Neural progenitor cell (in vitro differentiated cells): Measurements from ENCODE around the gene PTGR2. TPM values are rescaled to one million over a fixed set of nuclear protein-coding genes. Genes with fewer than 3 reads are reported as not detected.

Experiments
- DNase-seq: peaks from one replicate; pipeline ENCODE4 v3.0.0-alpha.2; 2016; ENCODE audit warnings: low spot score
- H2AFZ ChIP-seq: fragments of 200-600 bp; sonication (generic); replicated peaks from 2 replicates; pipeline ENCODE4 v1.6.1; 2016; ENCODE audit warnings: antibody characterized with exemption
- H3F3A ChIP-seq: fragments of 200-600 bp; sonication (generic); 2 replicates; pipeline ENCODE4 v1.6.1; 2016; ENCODE audit warnings: antibody characterized with exemption, low read depth
- H3K27ac ChIP-seq: fragments of 200-600 bp; sonication (generic); 2 replicates; pipeline ENCODE4 v1.5.1; 2016; ENCODE audit warnings: mild to moderate bottlenecking
- H3K27me3 ChIP-seq: fragments of 200-600 bp; sonication (generic); 2 replicates; pipeline ENCODE4 v1.6.1; 2016; ENCODE audit warnings: mild to moderate bottlenecking, moderate library complexity
- H3K36me3 ChIP-seq: fragments of 200-600 bp; sonication (generic); 2 replicates; pipeline ENCODE4 v1.5.1; 2016
- H3K4me1 ChIP-seq: fragments of 200-600 bp; sonication (generic); 2 replicates; pipeline ENCODE4 v1.6.1; 2016; ENCODE audit warnings: mixed run types
- H3K4me2 ChIP-seq: fragments of 200-600 bp; sonication (generic); 2 replicates; pipeline ENCODE4 v1.6.1; 2016
- H3K4me3 ChIP-seq: fragments of 200-600 bp; sonication (generic); 2 replicates; pipeline ENCODE4 v1.5.1; 2016
- H3K79me2 ChIP-seq: fragments of 200-600 bp; sonication (generic); 2 replicates; pipeline ENCODE4 v1.6.1; 2016; ENCODE audit warnings: low read depth
- H3K9ac ChIP-seq: fragments of 200-600 bp; sonication (generic); 2 replicates; pipeline ENCODE4 v1.6.1; 2016
- H3K9me3 ChIP-seq: fragments of 200-600 bp; sonication (generic); 2 replicates; pipeline ENCODE4 v1.5.1; 2016; ENCODE audit warnings: low read depth
- H4K20me1 ChIP-seq: fragments of 200-600 bp; sonication (generic); 2 replicates; pipeline ENCODE4 v1.6.1; 2016; ENCODE audit warnings: low read depth
- H3K27ac Mint-ChIP-seq: 3 replicates; pipeline ENCODE4 v1.8.0; 2021; ENCODE audit warnings: mixed read lengths
- H3K27me3 Mint-ChIP-seq: 2 replicates; pipeline ENCODE4 v1.8.0; 2022; ENCODE audit warnings: low read depth, mild to moderate bottlenecking, inconsistent platforms, moderate library complexity, mixed read lengths; ENCODE audit not compliant: insufficient read depth
- H3K36me3 Mint-ChIP-seq: 3 replicates; pipeline ENCODE4 v1.8.0; 2021; ENCODE audit warnings: mixed read lengths
- H3K4me1 Mint-ChIP-seq: 3 replicates; pipeline ENCODE4 v1.8.0; 2021; ENCODE audit warnings: mixed read lengths
- H3K4me3 Mint-ChIP-seq: 3 replicates; pipeline ENCODE4 v1.8.0; 2021; ENCODE audit warnings: mild to moderate bottlenecking, moderate library complexity, mixed read lengths
- H3K9me3 Mint-ChIP-seq: 3 replicates; pipeline ENCODE4 v1.8.0; 2020; ENCODE audit warnings: mixed read lengths
- CTCF ChIP-seq: fragments of 200-600 bp; sonication (generic); IDR thresholded peaks from 2 replicates; pipeline ENCODE4 v1.5.1; 2017; ENCODE audit warnings: antibody characterized with exemption, mild to moderate bottlenecking
- EZH2 ChIP-seq: fragments of 200-600 bp; sonication (generic); IDR thresholded peaks from 2 replicates; pipeline ENCODE4 v1.6.1; 2017; ENCODE audit warnings: antibody characterized with exemption, mild to moderate bottlenecking, moderate library complexity
- EZH2phosphoT487 ChIP-seq: fragments of 200-600 bp; sonication (generic); IDR thresholded peaks from 2 replicates; pipeline ENCODE4 v1.6.1; 2017; ENCODE audit warnings: antibody characterized with exemption
- total RNA-seq: library from RNA; depleted of rRNA; stranded (reverse); fragments of >200 nt; gene quantifications from 2 replicates; pipeline ENCODE4 v1.2.3, GENCODE V29; 2015; ENCODE audit warnings: low replicate concordance

Gene PTGR2
- total RNA-seq: 18.8 and 87.2 TPM in 2 replicates

GRCh38 chr14:73851567-73852382, at the start of gene PTGR2:
PTGR2 (plus strand) TSS chr14:73851831; CDS start chr14:73858863, 7,032 bp downstream.
- H3K9ac ChIP-seq: peak within 1 kb of the TSS; percentile 70
- peaks cover 16% of the 10 kb centered on the region for H3K79me2 ChIP-seq
- H3K9me3 Mint-ChIP-seq: no peaks in the 10 kb centered on the region
- peaks cover 17% of the 10 kb centered on the region for H3F3A ChIP-seq
- peaks cover 3% of the 10 kb centered on the region for H3K36me3 Mint-ChIP-seq
- H3K4me3 Mint-ChIP-seq: peak within 1 kb of the TSS; percentile 97
- H3K4me2 ChIP-seq: peak within 1 kb of the TSS; percentile 78
- no peaks in the 10 kb centered on the region for H3K36me3 ChIP-seq
- H3K4me1 Mint-ChIP-seq: peaks cover 23% of the 10 kb centered on the region
- H3K4me3 ChIP-seq: peak within 1 kb of the TSS; percentile 70
- peak within 1 kb of the TSS; percentile 100 for H3K27ac Mint-ChIP-seq
- H4K20me1 ChIP-seq: no peaks in the 10 kb centered on the region
- peaks cover 6% of the 10 kb centered on the region for H3K4me1 ChIP-seq
- no peaks in the 10 kb centered on the region for H3K27me3 ChIP-seq
- no peaks in the 10 kb centered on the region for H3K9me3 ChIP-seq
- peak; percentile 6 for TF ChIP-seq CTCF
- TF ChIP-seq EZH2: peak; percentile 26
- no peak for TF ChIP-seq EZH2phosphoT487
- peak; percentile 99 for DNase-seq
- H3K27me3 Mint-ChIP-seq: no peaks in the 10 kb centered on the region
- peak within 1 kb of the TSS; percentile 80 for H2AFZ ChIP-seq
- H3K27ac ChIP-seq: peak within 1 kb of the TSS; percentile 11

GRCh38 chr14:73802431-73803188, 49.0 kb upstream of the PTGR2 start:
- H2AFZ ChIP-seq: no peak overlapping the region
- H3K79me2 ChIP-seq: no peaks in the 10 kb centered on the region
- no peaks in the 10 kb centered on the region for H3K9me3 ChIP-seq
- DNase-seq: peak; percentile 35
- H3K4me3 ChIP-seq: no peak overlapping the region
- no peak for TF ChIP-seq CTCF
- TF ChIP-seq EZH2: no peak
- TF ChIP-seq EZH2phosphoT487: no peak
- Mint-ChIP-seq H3K36me3 (no peaks in the 10 kb centered on the region), H3K4me3 (no peak overlapping the region), H3K27me3 (peaks cover 2% of the 10 kb centered on the region), H3K9me3 (no peaks in the 10 kb centered on the region), H3K27ac (no peak overlapping the region), H3K4me1 (peaks cover under 1% of the 10 kb centered on the region)
- no peak overlapping the region for H3K4me2 ChIP-seq
- no peaks in the 10 kb centered on the region for H4K20me1 ChIP-seq
- no peak overlapping the region for H3K27ac ChIP-seq
- H3K4me1 ChIP-seq: no peaks in the 10 kb centered on the region
- no peaks in the 10 kb centered on the region for H3K36me3 ChIP-seq
- peaks cover 7% of the 10 kb centered on the region for H3K27me3 ChIP-seq
- H3F3A ChIP-seq: no peaks in the 10 kb centered on the region
- no peak overlapping the region for H3K9ac ChIP-seq

- peaks cover 6% of the 10 kb centered on the region for H3K4me1 Mint-ChIP-seq
- Histone ChIP-seq H2AFZ (peak overlapping the region; percentile 5), H3K27ac (no peak overlapping the region), H4K20me1 (no peaks in the 10 kb centered on the region), H3K27me3 (no peaks in the 10 kb centered on the region), H3K4me1 (no peaks in the 10 kb centered on the region), H3K79me2 (no peaks in the 10 kb centered on the region), H3K9me3 (no peaks in the 10 kb centered on the region), H3K9ac (no peak overlapping the region), H3K4me3 (no peak overlapping the region), H3F3A (no peaks in the 10 kb centered on the region), H3K36me3 (no peaks in the 10 kb centered on the region), H3K4me2 (no peak overlapping the region)
- H3K9me3 Mint-ChIP-seq: no peaks in the 10 kb centered on the region
- no peaks in the 10 kb centered on the region for H3K36me3 Mint-ChIP-seq
- no peak for TF ChIP-seq EZH2phosphoT487
- no peak for TF ChIP-seq EZH2
- H3K27me3 Mint-ChIP-seq: peaks cover 2% of the 10 kb centered on the region
- no peak for DNase-seq
- no peak overlapping the region for H3K27ac Mint-ChIP-seq
- H3K4me3 Mint-ChIP-seq: no peak overlapping the region
Observed at GRCh38 chr14:73804636-73805035, 47.0 kb upstream of the PTGR2 start.
